ENCODE data around the gene IQCH. TPM values are rescaled to one million over a fixed set of nuclear protein-coding genes. Genes with fewer than 3 reads are reported as not detected.

The IQCH gene
- total and polyA plus RNA-seq, 9 donors, result 0.69 to 1.8 (median 0.97) TPM

DNA sequence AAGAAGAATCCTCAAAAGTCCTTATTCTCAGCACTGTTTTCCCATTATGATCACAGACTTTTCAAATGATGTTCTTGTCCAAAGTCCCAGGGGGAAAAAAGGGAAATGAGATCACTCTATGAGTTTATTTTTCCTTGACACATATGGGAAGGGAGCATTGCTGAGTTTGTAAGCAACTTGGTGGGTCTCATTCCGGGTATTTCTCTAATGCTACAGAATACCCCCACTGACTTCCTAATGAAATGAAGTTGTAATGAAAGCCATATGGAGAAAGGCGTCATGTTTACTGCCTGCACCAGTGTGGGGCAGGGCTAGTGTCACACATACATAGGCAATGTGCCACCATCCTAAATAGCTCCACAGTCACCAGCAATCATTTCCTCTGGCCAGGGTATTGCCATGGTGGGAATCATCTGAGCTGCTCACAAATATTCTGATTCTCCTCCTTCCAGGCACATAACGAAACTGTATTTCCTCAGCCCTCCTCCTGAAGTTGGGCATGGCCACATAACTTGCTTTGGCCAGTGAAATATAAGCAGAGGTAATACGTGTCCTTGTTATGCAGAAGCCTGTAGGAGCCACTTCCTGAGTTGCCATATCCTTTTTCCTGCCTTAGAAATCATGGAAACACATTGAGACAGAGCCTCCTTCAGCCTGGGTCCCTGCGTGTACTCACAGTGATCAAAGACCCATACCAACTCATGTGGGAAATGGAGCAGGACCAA lies 225.4 kb downstream of the IQCH start:
- no peak overlapping the region for H3K4me3 ChIP-seq (ENCODE audit: low read length)

DNA sequence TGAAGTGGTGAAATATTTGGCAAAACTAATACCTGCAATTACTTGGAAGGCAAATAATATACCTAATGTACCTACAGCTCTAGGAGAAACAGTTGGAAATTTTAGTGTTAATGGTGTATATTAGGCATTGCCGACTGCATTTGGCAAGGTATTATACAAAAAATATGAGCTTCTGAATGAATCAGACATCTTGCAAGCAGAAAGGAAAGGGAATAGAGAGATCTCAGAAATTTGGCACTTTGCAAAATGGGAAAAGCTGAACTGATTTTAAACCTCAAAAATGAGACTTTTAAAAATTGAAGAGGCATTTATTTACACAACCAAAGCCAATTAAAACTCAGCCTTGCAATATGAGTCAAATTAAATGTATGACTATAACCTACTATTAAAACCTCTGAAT lies 226.2 kb downstream of the IQCH start:
- Histone ChIP-seq H3K4me3 (ENCODE audit: low read length) (no peak overlapping the region), H3K9me3 (replicated peaks; ENCODE audit: control insufficient read depth, low read depth, low read length) (no peaks in the 10 kb centered on the region), H3K36me3 (ENCODE audit: control insufficient read depth, insufficient read depth, low read length) (no peaks in the 10 kb centered on the region), H3K27ac (ENCODE audit: low read length) (no peak overlapping the region), H3K27me3 (ENCODE audit: control insufficient read depth, insufficient read depth, low read length) (no peaks in the 10 kb centered on the region), H3K4me1 (ENCODE audit: control insufficient read depth, insufficient read depth, low read length) (peaks cover 5% of the 10 kb centered on the region)
- no CpG with 5 or more reads among the region's 1 CpG for WGBS (ENCODE audit: insufficient coverage)
- peak; percentile 23 for DNase-seq

More for the DNA sequence above, 225.4 kb downstream of the IQCH start:
- Histone ChIP-seq H3K9me3 (replicated peaks; ENCODE audit: control insufficient read depth, low read depth, low read length) (no peaks in the 10 kb centered on the region), H3K4me1 (ENCODE audit: control insufficient read depth, insufficient read depth, low read length) (peaks cover 5% of the 10 kb centered on the region), H3K27me3 (ENCODE audit: control insufficient read depth, insufficient read depth, low read length) (no peaks in the 10 kb centered on the region), H3K27ac (ENCODE audit: low read length) (peak overlapping the region; percentile 49), H3K36me3 (ENCODE audit: control insufficient read depth, insufficient read depth, low read length) (no peaks in the 10 kb centered on the region)
- DNase-seq, result peak; percentile 91
- no CpG with 5 or more reads among the region's 5 CpGs for WGBS (ENCODE audit: insufficient coverage)

DNA sequence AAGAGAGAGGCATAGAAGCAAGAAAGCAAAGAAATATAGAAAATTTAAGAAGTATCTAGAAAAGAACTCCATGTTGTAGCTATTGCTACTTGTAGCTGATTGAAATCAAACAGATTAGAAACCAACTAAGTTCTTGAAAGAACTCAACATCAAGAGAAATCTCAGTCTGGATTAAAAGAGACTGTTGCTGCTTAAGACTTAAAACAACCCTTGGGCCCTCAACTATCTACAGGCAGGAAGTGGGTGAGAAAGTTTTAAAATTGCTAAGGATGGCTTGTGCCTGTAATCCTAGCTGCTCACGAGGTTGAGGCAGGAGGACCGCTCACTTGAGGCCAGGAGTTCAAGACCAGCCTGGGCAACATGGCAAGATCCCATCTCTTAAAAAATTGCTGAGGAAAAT lies 227.1 kb downstream of the IQCH start:
- H3K9me3 ChIP-seq (replicated peaks; ENCODE audit: control insufficient read depth, low read depth, low read length), result no peaks in the 10 kb centered on the region
- no peak for DNase-seq
- H3K27ac ChIP-seq (ENCODE audit: low read length), result no peak overlapping the region
- H3K4me1 ChIP-seq (ENCODE audit: control insufficient read depth, insufficient read depth, low read length), result peaks cover 5% of the 10 kb centered on the region
- WGBS (ENCODE audit: insufficient coverage), result no CpG with 5 or more reads among the region's 2 CpGs
- no peaks in the 10 kb centered on the region for H3K36me3 ChIP-seq (ENCODE audit: control insufficient read depth, insufficient read depth, low read length)
- H3K4me3 ChIP-seq (ENCODE audit: low read length), result no peak overlapping the region
- no peaks in the 10 kb centered on the region for H3K27me3 ChIP-seq (ENCODE audit: control insufficient read depth, insufficient read depth, low read length)

DNA sequence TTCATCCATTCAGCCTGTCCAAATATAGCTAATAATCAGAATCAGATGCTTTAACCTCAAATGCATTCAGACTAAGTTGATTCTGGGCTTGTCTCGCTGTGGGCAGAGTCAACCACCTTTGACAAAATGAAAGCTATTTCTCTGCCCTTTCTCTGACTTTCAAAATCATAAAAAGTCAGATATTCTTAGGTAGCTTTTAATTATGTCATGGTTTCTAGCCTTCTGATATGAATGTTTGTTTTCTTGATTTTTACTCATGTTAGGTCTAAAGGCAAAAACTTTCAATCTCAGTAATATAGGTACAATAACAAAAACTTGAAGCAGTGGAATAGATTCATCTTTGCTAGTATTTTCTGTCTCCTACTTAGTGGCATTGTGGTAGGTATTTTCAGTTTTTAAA lies 241.0 kb downstream of the IQCH start:
- Histone ChIP-seq H3K4me3 (ENCODE audit: low read length) (no peak overlapping the region), H3K27me3 (ENCODE audit: control insufficient read depth, insufficient read depth, low read length) (no peaks in the 10 kb centered on the region), H3K9me3 (replicated peaks; ENCODE audit: control insufficient read depth, low read depth, low read length) (no peaks in the 10 kb centered on the region), H3K36me3 (ENCODE audit: control insufficient read depth, insufficient read depth, low read length) (no peaks in the 10 kb centered on the region), H3K27ac (ENCODE audit: low read length) (no peak overlapping the region), H3K4me1 (ENCODE audit: control insufficient read depth, insufficient read depth, low read length) (no peaks in the 10 kb centered on the region)
- no peak for DNase-seq
- no CpG with 5 or more reads among the region's 1 CpG for WGBS (ENCODE audit: insufficient coverage)

DNA sequence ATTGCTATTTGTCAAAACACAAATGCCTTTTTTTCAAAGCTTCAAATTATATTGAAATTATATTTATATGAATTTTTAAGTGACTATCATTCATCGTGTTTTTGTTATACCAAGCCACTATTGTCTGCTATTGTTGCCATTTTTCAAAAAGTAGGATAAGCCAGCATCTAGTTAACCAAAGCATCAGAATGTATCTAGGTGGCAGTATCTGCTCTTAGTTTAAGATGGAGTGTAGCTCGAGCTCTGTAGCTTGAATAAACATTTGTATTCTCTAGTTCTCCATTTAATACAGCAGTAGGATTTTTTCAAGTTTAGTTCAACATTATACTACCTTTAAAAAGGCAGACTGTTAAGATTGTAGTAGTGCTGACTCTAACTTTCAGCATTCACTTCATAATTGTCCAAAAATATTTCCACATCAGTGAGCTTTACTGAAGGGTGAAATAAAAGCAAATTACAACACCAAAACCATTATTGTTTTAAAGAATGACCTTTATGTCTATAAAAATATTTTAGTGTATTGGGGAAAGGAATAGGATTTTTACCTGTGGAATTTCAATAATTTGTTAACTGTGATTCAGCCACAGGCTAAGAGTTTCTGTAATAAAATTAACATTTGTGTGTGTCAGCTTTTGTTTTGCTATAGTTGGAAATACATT lies 246.7 kb downstream of the IQCH start:
- no peaks in the 10 kb centered on the region for H3K9me3 ChIP-seq (replicated peaks; ENCODE audit: control insufficient read depth, low read depth, low read length)
- WGBS (ENCODE audit: insufficient coverage), result no CpG with 5 or more reads among the region's 2 CpGs
- no peaks in the 10 kb centered on the region for H3K27me3 ChIP-seq (ENCODE audit: control insufficient read depth, insufficient read depth, low read length)
- no peaks in the 10 kb centered on the region for H3K4me1 ChIP-seq (ENCODE audit: control insufficient read depth, insufficient read depth, low read length)
- DNase-seq, result peak; percentile 56
- H3K4me3 ChIP-seq (ENCODE audit: low read length), result no peak overlapping the region
- H3K27ac ChIP-seq (ENCODE audit: low read length), result no peak overlapping the region
- no peaks in the 10 kb centered on the region for H3K36me3 ChIP-seq (ENCODE audit: control insufficient read depth, insufficient read depth, low read length)

DNA sequence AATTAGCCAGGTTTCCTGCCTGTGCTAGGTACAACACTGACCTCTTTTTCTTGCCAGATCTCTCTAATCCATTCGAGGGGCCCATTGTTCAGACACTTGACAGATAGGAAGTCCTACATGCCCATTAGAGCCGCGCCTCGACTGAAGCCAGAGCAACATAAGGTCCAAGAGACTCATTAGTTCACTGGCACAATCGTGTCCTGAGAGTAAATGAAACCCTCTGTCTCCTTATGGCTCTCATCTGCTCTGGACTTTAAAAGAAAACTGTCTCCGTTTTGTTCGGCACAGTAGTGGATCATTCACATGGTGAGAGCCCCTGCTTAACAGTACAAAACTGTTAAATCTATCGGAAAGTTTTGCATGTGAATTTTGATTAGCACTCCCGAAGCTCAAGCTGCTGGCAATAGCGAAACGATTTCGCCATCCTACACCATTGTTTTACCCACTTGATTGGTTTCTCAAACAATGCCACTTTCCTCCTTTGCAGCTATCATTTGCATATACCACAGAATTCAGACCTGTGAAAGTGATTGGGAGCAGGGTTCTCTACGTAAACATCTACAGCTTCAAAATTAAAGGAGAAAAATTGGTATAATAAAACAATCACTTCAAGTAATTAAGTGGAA lies 247.4 kb downstream of the IQCH start:
- H3K27ac ChIP-seq (ENCODE audit: low read length), result no peak overlapping the region

DNA sequence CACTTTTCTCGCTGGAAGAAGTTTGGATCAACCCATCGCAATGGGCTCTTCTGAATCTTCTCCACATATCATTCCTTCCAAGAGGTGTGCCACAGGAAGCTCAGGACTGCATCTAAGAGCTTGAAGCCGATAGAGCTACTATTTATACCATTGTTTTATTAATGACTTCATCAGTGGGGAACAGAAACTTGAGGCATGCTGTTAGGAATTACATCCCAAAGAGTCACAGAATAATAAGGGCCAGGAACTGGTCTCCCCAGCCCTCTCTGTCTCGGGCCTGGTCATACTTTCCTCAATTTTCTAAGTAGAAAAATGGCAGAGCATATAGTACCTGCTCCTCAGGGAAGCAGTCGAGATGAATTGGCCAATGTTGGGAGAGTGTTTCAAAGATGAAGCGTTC lies 249.5 kb downstream of the IQCH start:
- no peaks in the 10 kb centered on the region for H3K4me1 ChIP-seq (ENCODE audit: control insufficient read depth, insufficient read depth, low read length)
- no peak overlapping the region for H3K4me3 ChIP-seq (ENCODE audit: low read length)
- H3K27ac ChIP-seq (ENCODE audit: low read length), result no peak overlapping the region
- no CpG with 5 or more reads among the region's 6 CpGs for WGBS (ENCODE audit: insufficient coverage)
- H3K36me3 ChIP-seq (ENCODE audit: control insufficient read depth, insufficient read depth, low read length), result no peaks in the 10 kb centered on the region
- no peaks in the 10 kb centered on the region for H3K27me3 ChIP-seq (ENCODE audit: control insufficient read depth, insufficient read depth, low read length)
- no peak for DNase-seq
- H3K9me3 ChIP-seq (replicated peaks; ENCODE audit: control insufficient read depth, low read depth, low read length), result no peaks in the 10 kb centered on the region

More for the DNA sequence above, 247.4 kb downstream of the IQCH start:
- no peak for DNase-seq
- Histone ChIP-seq H3K36me3 (ENCODE audit: control insufficient read depth, insufficient read depth, low read length) (no peaks in the 10 kb centered on the region), H3K4me3 (ENCODE audit: low read length) (no peak overlapping the region), H3K9me3 (replicated peaks; ENCODE audit: control insufficient read depth, low read depth, low read length) (no peaks in the 10 kb centered on the region), H3K4me1 (ENCODE audit: control insufficient read depth, insufficient read depth, low read length) (no peaks in the 10 kb centered on the region), H3K27me3 (ENCODE audit: control insufficient read depth, insufficient read depth, low read length) (no peaks in the 10 kb centered on the region)
- WGBS (ENCODE audit: insufficient coverage), result 39% methylated on average over 5 of the region's 13 CpGs

DNA sequence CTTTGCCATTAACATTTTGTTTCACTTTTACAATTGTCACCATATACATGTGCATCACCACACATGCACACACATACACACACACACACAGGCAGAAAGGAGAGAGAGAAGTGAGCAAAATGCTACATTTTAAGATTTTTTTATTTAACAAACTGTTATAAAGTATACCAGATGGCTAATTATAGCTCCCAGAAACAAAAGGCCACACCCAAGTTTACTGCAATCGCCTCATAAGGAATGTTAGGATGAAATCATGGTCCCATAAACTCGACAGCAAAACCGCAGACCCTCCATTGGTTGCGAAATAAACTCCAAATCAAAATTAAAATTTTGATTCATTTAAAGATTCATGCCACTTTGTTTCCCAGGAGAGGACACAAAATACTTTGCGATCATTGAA lies 250.2 kb downstream of the IQCH start:
- H3K36me3 ChIP-seq (ENCODE audit: control insufficient read depth, insufficient read depth, low read length), result no peaks in the 10 kb centered on the region
- H3K4me1 ChIP-seq (ENCODE audit: control insufficient read depth, insufficient read depth, low read length), result no peaks in the 10 kb centered on the region
- no peak overlapping the region for H3K4me3 ChIP-seq (ENCODE audit: low read length)
- 85% methylated on average over 4 of the region's 5 CpGs for WGBS (ENCODE audit: insufficient coverage)
- no peak overlapping the region for H3K27ac ChIP-seq (ENCODE audit: low read length)
- H3K9me3 ChIP-seq (replicated peaks; ENCODE audit: control insufficient read depth, low read depth, low read length), result no peaks in the 10 kb centered on the region
- no peaks in the 10 kb centered on the region for H3K27me3 ChIP-seq (ENCODE audit: control insufficient read depth, insufficient read depth, low read length)
- peak; percentile 37 for DNase-seq

DNA sequence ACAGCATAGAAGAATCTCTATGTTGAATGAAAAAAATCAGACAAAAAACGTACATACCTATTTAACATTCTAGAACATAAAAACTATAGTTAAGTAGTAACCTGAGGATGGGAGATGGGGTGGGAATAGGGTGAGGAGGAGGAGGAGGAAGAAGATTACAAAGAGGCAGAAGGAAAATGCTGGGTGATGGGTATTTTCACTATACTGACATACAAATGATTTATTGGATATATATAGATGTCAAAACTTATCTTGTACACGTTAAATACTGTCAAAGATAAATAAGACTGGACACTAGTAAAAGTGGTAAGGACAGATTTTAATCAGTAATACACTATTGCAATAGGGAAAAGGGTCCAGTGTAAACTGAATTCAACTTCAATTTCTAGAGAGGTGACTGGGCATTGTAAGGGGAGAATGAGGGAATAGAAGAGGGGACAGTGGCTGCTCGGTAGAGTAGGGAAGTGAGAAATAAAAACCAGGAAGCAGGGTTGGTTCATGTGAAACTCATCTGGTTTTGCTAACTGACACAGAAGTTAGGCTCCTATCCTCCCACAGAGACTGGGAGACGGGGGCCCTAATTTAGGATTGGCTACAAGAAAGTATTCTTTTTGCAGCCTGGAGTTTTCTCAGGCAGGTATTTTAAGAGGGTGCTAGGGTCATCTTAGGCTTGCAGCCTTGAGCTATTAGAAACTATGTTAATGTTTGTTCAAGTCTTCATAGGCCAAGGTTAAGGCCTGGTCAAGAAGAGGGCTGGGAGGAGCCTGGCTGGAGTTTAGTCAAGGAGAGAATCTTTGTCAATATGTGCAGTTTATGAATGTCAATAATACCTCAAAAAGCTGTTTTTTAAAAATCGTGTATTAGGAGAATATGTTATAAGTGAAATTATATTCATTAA lies 251.3 kb downstream of the IQCH start:
- Histone ChIP-seq H3K4me3 (ENCODE audit: low read length) (no peak overlapping the region), H3K36me3 (ENCODE audit: control insufficient read depth, insufficient read depth, low read length) (no peaks in the 10 kb centered on the region), H3K9me3 (replicated peaks; ENCODE audit: control insufficient read depth, low read depth, low read length) (no peaks in the 10 kb centered on the region), H3K4me1 (ENCODE audit: control insufficient read depth, insufficient read depth, low read length) (no peaks in the 10 kb centered on the region), H3K27ac (ENCODE audit: low read length) (no peak overlapping the region), H3K27me3 (ENCODE audit: control insufficient read depth, insufficient read depth, low read length) (no peaks in the 10 kb centered on the region)
- 67% methylated on average over 1 of the region's 5 CpGs for WGBS (ENCODE audit: insufficient coverage)
- no peak for DNase-seq

All from muscle of leg (tissue), 11 donors.